H7 (cell line): Measurements from ENCODE around the gene CAPNS1. TPM values are rescaled to one million over a fixed set of nuclear protein-coding genes. Genes with fewer than 3 reads are reported as not detected.

Experiments
- total RNA-seq: library from RNA; depleted of rRNA; stranded (reverse); fragments of >200 nt; shearing (Covaris generic); gene quantifications from 2 replicates; pipeline ENCODE4 v1.2.3, GENCODE V29; 2014; rRNA removed

CAPNS1 gene
- total RNA-seq, 1 experiment from 2014 or later: 336 TPM

Other genes with a start within 250 kb of the CAPNS1 start
- gene NFKBID, start 239.5 kb upstream of the CAPNS1 start, total RNA-seq: 6.8 and 7.5 TPM in 2 replicates
- gene HCST, start 237.5 kb upstream of the CAPNS1 start, total RNA-seq: 2.4 and 2.8 TPM in 2 replicates
- gene TYROBP, start 231.8 kb upstream of the CAPNS1 start, total RNA-seq: not detected in 2 replicates
- gene LRFN3, start 203.7 kb upstream of the CAPNS1 start, total RNA-seq: 9.9 and 13.4 TPM in 2 replicates
- 32.9 and 41.9 TPM in 2 replicates for gene SDHAF1, start 144.9 kb upstream of the CAPNS1 start, total RNA-seq
- gene SYNE4, start 131.3 kb upstream of the CAPNS1 start, total RNA-seq: 14.4 and 27.0 TPM in 2 replicates
- gene ALKBH6, start 125.9 kb upstream of the CAPNS1 start, total RNA-seq: 21.9 and 25.5 TPM in 2 replicates
- 1.5 and 8.0 TPM in 2 replicates for gene CLIP3, start 107.2 kb upstream of the CAPNS1 start, total RNA-seq
- 2.9 and 5.4 TPM in 2 replicates for gene THAP8, start 85.8 kb upstream of the CAPNS1 start, total RNA-seq
- 27.0 and 35.1 TPM in 2 replicates for gene WDR62, start 85.2 kb upstream of the CAPNS1 start, total RNA-seq
- gene OVOL3, start 28.9 kb upstream of the CAPNS1 start, total RNA-seq: not detected in 2 replicates
- gene POLR2I, start 25.2 kb upstream of the CAPNS1 start, total RNA-seq: 121 and 129 TPM in 2 replicates
- 179 and 202 TPM in 2 replicates for gene TBCB, start 24.6 kb upstream of the CAPNS1 start, total RNA-seq
- gene COX7A1, start 12.4 kb downstream of the CAPNS1 start, total RNA-seq: 0.18 TPM in 1 of 2 replicates, not detected in the other
- gene ZNF565, start 74.6 kb downstream of the CAPNS1 start, total RNA-seq: 2.6 and 4.4 TPM in 2 replicates
- 156 and 219 TPM in 2 replicates for gene ZNF146, start 75.0 kb downstream of the CAPNS1 start, total RNA-seq
- 4.2 and 5.7 TPM in 2 replicates for gene ZFP14, start 239.1 kb downstream of the CAPNS1 start, total RNA-seq